PFSK-1 (cell line): ENCODE data around the gene COL18A1.

Experiments used
- FOXP2 ChIP-seq: optimal IDR thresholded peaks from 2 replicates; pipeline ENCODE3; 2011; ENCODE audit warnings: borderline replicate concordance, control low read depth, inconsistent platforms; ENCODE audit not compliant: insufficient read depth; ENCODE audit errors: extremely low read length, extremely low read depth
- POLR2AphosphoS5 ChIP-seq: IDR thresholded peaks from 2 replicates; pipeline ENCODE4 v1.6.1; 2012; ENCODE audit warnings: low read depth, mild to moderate bottlenecking, control low read depth, low read length, moderate library complexity
- REST ChIP-seq, 2 experiments: IDR thresholded peaks; 2 replicates each; pipeline versions ENCODE4 v1.6.1 to v1.8.0; 2011 to 2012; ENCODE audit warnings: low read depth in 2 of 2, low read length in 2 of 2, control low read depth in 1 of 2, inconsistent platforms in 1 of 2, mild to moderate bottlenecking in 1 of 2, moderate library complexity in 1 of 2; ENCODE audit not compliant: insufficient read depth in 1 of 2
- SIN3A ChIP-seq: IDR thresholded peaks from 2 replicates; pipeline ENCODE4 v1.6.1; 2012; ENCODE audit warnings: mild to moderate bottlenecking, low read length, moderate library complexity, borderline replicate concordance; ENCODE audit not compliant: insufficient read depth
- TAF1 ChIP-seq: IDR thresholded peaks from 2 replicates; pipeline ENCODE4 v1.6.1; 2012; ENCODE audit warnings: low read length, control low read depth, borderline replicate concordance; ENCODE audit not compliant: insufficient read depth

GRCh38 chr21:45388611-45389296 lies 16.2 kb upstream of the COL18A1 start:
- TF ChIP-seq TAF1 (no peak), SIN3A (no peak), POLR2AphosphoS5 (no peak), REST (IDR thresholded peaks at IDR 0.05; ENCODE audit: insufficient read depth in 1 of 2, low read depth in 2 of 2, low read length in 2 of 2) (no peak), FOXP2 (no peak)
